ENCODE measurements around the gene DHODH. TPM values are rescaled to one million over a fixed set of nuclear protein-coding genes. Genes with fewer than 3 reads are reported as not detected.

The DHODH gene
- total RNA-seq, 4 donors from 2014 or later, result 4.8 to 10.5 (median 7.0) TPM

GRCh38 chr16:72027669-72028378 is 19.3 kb downstream of the DHODH start:
- Histone ChIP-seq H3K27me3 (no peaks in the 10 kb centered on the region), H3K4me3 (no peak overlapping the region), H3K4me1 (no peaks in the 10 kb centered on the region), H3K36me3 (peaks cover 39% of the 10 kb centered on the region), H3K27ac (no peak overlapping the region), H3K9me3 (no peaks in the 10 kb centered on the region)
- WGBS, result 92% methylated on average over 6 of the region's 6 CpGs
- no peak for TF ChIP-seq POLR2A (IDR thresholded peaks at IDR 0.05)
- no peak for TF ChIP-seq EP300 (IDR thresholded peaks at IDR 0.05)
- no peak for TF ChIP-seq CTCF (IDR thresholded peaks at IDR 0.05)
- no peak for TF ChIP-seq POLR2AphosphoS5 (IDR thresholded peaks at IDR 0.05)
- DNase-seq (ENCODE audit: low spot score in 2 of 2), result no peak

- Histone ChIP-seq H3K36me3 (peaks cover 20% of the 10 kb centered on the region), H3K4me1 (no peaks in the 10 kb centered on the region), H3K4me3 (no peak overlapping the region), H3K27me3 (no peaks in the 10 kb centered on the region), H3K9me3 (no peaks in the 10 kb centered on the region), H3K27ac (no peak overlapping the region)
- WGBS, result 88% methylated on average over 7 of the region's 7 CpGs
- TF ChIP-seq EP300 (IDR thresholded peaks at IDR 0.05) (no peak), POLR2AphosphoS5 (IDR thresholded peaks at IDR 0.05) (no peak), POLR2A (IDR thresholded peaks at IDR 0.05) (no peak), CTCF (IDR thresholded peaks at IDR 0.05) (no peak)
- no peak for DNase-seq (ENCODE audit: low spot score in 2 of 2)
These were observed 21.2 kb downstream of the DHODH start for GRCh38 chr16:72029567-72030271.

GRCh38 chr16:72033437-72033836 is 24.9 kb downstream of the DHODH start:
- Histone ChIP-seq H3K36me3 (no peaks in the 10 kb centered on the region), H3K9me3 (no peaks in the 10 kb centered on the region), H3K27me3 (no peaks in the 10 kb centered on the region), H3K4me1 (no peaks in the 10 kb centered on the region), H3K4me3 (no peak overlapping the region), H3K27ac (no peak overlapping the region)
- WGBS, result 80% methylated on average over 4 of the region's 4 CpGs
- TF ChIP-seq POLR2AphosphoS5 (IDR thresholded peaks at IDR 0.05), result no peak
- no peak for TF ChIP-seq CTCF (IDR thresholded peaks at IDR 0.05)
- TF ChIP-seq POLR2A (IDR thresholded peaks at IDR 0.05), result no peak
- TF ChIP-seq EP300 (IDR thresholded peaks at IDR 0.05), result no peak
- DNase-seq (ENCODE audit: low spot score in 2 of 2), result no peak

GRCh38 chr16:72036098-72036497 is 27.6 kb downstream of the DHODH start:
- Histone ChIP-seq H3K4me3 (no peak overlapping the region), H3K27me3 (no peaks in the 10 kb centered on the region), H3K36me3 (no peaks in the 10 kb centered on the region), H3K27ac (no peak overlapping the region), H3K9me3 (no peaks in the 10 kb centered on the region), H3K4me1 (no peaks in the 10 kb centered on the region)
- TF ChIP-seq POLR2AphosphoS5 (IDR thresholded peaks at IDR 0.05) (no peak), CTCF (IDR thresholded peaks at IDR 0.05) (no peak), EP300 (IDR thresholded peaks at IDR 0.05) (no peak), POLR2A (IDR thresholded peaks at IDR 0.05) (no peak)
- DNase-seq (ENCODE audit: low spot score in 2 of 2), result no peak
- WGBS, result 79% methylated on average over 5 of the region's 5 CpGs

- Histone ChIP-seq H3K36me3 (peaks cover 22% of the 10 kb centered on the region), H3K4me1 (no peaks in the 10 kb centered on the region), H3K9me3 (no peaks in the 10 kb centered on the region), H3K27me3 (no peaks in the 10 kb centered on the region), H3K27ac (no peak overlapping the region), H3K4me3 (no peak overlapping the region)
- TF ChIP-seq CTCF (IDR thresholded peaks at IDR 0.05) (no peak), POLR2A (IDR thresholded peaks at IDR 0.05) (no peak), EP300 (IDR thresholded peaks at IDR 0.05) (no peak), POLR2AphosphoS5 (IDR thresholded peaks at IDR 0.05) (no peak)
- WGBS, result 72% methylated on average over 2 of the region's 2 CpGs
- no peak for DNase-seq (ENCODE audit: low spot score in 2 of 2)
These were observed 33.7 kb downstream of the DHODH start for GRCh38 chr16:72042157-72042660.

Measured in suprapubic skin (tissue), 4 donors.